Activated CD4-positive, CD25-positive, alpha-beta regulatory T cell treated with anti-CD3 and anti-CD28 coated beads, Interleukin-2, amount 50 U/mL, for 72 hours (primary cell): ENCODE results near the gene RFT1.

Experiments used
- DNase-seq: peaks from one replicate; pipeline ENCODE4 v3.0.0; 2021

Gene RFT1

DNA sequence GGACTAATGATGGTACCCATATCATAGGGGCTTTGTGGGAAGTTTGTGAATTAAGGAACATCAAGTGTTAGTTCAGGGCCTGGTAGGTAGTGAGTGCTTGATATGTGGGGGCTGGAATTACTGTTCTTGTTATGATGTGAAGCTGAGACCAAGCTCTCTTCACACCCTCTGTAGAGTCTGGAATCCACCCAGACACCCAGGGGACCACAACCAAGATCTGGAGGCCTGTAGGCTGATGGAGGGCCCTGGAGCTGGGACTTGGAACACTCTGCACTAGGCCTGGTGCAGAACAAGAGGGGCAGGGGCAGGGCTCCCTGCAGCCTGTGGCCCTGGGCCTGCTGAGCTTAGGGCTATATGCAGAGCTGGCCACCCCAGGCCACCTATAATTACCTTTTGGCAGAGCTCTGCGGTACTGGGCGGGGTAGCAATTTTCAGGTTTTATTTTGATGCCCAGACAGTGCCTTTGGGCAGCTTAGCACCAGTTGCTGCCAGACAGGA is 17.7 kb upstream of the RFT1 start:
- no peak for DNase-seq

DNA sequence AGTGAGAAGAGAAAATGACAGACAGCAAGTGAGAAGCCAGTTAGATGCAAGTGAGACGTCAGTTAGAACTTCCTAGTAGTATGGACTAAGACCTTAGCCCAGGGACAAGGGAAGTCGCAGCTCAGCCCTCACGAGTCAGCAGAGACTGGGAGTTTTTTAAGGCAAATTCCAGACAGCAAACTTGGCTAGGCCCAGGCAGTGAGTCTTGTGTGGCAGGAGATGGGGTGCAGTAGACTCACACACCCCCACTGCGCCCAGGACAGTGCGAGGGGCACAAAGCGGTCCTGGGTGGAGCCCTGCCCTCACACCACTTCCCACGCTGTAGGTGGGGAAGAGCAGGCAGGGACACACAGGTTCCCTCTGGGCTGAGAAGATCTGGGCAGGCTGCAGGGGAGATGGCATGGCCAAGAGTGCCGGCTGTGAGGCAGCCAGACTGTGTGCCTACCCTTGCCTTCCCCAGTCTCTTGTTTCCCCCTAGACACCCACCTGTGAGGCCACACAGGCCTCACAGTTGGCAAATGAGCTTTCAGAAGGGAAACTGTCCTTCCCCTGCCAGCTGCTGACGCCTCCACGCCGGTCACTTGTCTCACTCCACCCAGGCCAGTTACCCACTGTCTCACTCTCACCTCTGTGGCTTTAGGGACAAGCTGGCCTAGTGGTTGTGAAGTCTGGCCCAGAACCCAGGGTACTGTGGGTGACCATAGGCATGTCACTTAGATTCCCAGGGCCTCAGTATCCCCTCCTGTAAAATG is 17.1 kb upstream of the RFT1 start:
- DNase-seq, result no peak

DNA sequence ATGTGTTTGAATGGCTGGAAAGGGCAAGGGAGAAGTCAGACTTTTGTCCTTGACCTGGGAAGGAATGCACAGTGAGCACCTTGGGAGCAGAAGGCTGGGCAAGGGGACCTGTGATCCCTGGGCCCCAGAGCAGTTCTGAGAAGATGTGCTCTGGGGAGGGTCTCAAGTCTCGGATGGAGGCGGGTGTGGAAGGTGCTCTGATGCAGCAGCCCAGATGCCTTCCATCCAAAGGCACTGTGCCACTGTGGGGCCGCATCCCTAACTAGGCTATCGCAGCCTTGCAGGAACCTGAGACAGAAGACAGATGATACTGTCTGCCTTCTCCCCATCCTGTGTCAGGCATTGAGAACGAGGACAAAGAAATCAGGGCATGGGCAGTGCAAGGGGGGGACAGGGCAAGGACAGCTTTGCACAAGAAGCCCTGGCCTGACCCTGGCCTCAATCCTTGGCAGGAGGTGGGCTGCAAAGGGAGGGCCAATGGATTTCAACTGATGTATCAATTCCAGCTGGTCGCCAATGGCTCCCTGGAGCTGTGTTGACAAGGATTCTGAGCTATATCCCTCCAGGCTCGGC is 16.2 kb upstream of the RFT1 start:
- no peak for DNase-seq

DNA sequence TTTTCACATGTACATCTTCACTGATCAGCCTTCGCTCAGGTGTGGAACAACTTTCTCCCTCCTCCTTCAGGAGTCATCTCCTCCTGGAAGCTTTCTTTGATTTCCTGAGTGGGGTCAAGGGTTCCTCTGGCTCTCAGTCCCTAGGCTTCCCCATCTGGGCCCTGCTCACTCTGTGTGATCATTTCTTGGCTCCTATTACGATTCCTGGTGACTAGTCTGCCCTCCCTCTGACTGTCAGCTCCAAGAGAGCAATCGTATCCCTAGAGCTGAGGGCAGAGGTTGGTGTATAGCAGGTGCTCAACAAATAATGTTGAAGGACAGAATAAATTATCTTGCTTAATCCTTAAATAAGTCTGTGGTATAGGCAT is 15.5 kb upstream of the RFT1 start:
- no peak for DNase-seq

DNA sequence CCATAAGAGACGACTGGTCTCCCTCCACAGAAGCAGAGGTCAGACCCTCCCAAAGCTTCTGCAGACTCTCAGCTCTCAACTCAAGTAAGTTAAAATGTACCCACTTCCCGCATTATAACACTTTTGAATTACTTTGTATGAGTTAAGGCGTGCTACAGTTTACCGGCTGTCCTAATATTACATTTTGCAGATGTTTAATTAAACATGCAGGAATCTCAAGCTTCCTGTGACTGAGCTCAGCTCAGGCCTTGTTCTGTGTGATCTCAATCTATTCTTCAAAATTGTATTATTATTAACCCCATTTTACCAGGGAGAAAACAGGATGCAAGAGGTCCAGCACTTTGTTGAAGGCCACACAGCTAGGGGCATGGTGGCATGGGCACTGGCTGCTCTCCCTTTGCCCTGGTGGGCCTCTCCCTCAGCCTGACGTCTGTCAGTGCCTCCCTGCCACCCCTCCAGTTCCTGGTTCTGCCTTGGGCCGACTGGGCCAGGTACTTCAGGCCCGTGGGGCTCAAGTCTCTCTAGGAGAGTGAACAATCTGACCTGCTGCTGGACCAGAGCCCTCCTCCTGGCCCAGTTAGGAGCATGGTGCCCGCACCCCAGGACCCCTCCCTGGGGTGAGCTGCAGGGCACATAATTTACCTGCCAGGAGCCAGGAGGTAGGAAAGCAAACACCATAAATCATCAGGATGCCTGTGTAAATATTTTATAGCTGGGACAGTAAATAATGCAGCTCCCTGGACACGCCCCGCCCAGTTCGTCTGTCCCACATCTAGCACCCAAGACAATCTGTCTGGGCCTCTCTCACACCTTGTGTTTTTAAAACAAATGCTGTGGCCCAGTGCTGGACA is 14.9 kb upstream of the RFT1 start:
- no peak for DNase-seq

DNA sequence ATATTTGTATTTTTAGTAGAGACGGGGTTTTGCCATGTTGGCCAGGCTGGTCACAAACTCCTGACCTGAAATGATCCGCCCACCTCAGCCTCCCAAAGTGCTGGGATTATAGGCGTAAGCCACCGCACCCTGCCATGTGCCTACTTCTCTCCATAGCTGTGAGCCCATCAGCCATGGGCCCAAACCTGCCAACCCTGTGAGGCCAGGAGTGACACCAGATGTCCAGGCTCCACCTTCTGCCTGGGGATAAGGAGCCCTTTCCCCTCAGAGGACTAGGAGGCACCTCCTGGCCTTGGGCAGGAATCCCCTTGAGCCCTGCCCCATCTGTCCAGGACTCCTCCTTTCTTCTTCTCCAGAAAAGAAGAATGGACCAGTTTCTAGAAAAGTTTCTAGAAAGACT is 14.2 kb upstream of the RFT1 start:
- no peak for DNase-seq

DNA sequence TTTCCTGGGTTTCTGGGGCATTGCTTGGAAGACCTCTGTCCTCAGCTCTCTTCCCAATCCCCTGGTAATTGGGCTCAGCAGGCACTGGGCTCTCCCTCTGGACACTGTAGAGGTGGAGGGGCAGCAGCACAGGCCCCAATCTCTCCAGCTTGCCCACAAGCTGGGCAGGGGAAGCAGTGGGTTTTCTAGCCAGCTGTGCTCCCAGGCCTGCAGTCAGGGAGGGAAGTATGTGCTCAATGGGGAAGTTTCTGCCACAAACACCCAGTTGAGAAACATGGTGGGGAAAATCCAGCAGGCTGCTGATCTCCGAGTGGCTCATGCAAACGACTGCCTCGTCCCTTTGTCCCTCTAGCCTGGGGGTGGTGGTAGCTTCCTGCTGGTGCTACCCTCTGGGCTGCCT is 12.8 kb upstream of the RFT1 start:
- DNase-seq, result no peak

DNA sequence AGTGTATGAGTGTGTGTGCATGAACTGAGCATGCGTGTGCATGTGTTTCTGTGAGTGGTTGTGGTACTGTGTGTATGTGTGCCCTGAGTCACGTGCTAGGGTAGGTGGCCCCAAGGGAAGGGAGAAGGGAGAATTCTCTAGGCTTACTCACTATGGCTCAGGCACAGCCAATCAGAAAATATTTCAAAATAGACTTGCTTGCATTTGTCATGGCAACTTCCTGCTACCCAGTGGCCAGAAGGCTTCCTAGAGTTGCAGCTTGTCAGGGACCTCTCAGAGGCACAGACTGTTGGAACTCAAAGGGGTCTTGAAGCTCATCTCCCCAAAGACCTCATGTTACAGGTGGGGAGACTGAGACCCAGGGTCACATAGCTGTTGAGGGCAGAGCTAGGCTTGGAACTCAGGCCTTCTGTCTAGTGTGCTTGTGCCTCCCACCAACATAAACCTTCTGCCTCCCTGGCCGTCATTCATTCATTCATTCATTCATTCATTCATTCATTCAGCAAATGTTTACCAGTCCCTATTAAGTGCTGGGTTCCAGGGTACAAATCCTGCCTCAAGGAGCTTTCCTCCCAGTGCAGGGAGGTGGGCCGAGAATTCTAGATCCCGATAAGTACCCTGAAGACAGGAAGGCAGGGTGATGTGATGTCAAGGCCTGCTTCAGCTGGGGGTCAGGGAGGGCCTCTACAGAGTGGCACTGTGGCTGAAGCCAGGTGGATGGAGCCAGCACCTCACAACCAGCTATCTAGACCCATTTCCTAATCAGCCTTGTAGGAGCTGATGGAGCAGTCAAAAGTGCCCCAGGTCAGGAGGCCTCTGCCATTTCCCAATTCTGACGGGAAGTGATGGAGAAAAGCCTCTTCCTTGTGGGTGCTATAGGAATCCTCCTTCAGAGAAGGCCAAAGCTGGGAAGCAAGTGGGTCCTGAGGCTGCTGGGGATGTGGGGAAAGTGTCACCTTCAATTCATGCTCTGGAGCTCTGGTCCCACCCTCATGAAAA is 10.9 kb upstream of the RFT1 start:
- DNase-seq, result no peak

DNA sequence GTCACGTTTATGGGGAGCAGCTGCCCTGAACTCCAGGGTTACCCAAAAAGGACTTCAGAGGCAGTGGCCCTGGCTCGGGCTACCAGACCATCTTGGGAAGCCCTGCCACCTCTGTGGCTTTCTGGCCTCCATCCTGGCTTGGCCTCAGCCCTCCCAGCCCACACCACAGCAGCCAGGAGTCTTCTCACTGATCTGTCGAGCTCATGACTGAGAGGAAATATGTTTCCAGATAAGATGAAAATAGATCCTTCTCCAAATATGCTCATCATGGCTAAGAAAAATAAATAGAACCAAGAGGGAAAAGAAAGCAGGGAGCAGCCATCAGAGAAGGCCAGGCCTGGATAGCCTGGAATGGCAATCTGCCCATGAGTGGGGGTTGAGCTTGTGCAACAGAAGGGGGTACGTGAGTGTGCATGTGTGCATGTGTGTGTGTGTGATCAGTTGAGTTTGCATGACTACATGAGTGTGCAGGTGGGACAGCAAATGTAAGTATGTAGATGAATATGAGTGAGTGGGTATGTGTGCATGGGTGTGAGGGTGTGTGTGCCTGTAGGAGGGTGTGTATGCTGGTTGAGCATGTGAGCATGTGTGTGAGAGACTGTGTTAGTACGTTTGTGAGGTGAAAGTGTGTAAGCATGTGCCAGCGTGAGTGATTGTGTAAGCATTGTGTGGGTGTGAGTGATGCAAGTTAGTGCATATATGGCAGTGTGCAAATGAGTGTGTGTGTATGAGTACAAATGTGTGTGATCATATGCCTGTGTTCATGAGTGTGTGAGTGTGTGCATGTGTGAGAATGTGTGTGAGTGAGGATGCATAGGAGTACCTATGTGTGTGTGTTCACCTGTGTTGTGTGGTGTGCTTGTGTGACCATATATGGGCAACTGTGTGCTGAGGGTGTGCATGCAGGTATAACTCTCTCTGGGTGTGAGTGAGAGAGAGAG is 9.9 kb upstream of the RFT1 start:
- DNase-seq, result no peak

DNA sequence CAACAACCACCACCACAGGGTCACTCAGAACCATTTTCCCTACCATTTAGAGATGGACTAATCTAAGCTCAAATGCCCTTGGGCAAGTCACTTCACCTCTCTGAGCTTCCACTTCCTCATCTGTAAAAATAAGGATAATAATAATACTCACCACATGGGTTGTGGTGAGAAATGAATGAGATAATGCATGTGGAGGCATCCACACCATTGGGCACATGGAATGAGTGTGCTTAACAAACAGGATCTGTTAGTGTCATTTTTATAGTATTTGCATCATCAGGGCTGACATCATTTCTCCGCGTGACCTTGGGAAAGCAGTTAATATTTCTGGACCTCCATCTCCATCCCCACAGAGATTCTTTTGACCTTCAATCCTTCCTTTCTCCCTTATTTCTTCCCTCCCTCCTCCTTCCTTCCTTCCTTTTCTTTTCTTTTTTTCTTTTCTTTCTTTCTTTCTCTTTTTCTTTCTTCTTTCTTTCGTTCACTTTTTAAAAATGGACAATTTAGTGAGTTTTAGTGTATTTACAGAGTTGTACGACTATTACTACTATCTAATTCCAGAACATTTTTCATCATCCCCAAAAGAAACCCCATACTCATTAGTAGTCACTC is 7.7 kb upstream of the RFT1 start:
- DNase-seq, result no peak

DNA sequence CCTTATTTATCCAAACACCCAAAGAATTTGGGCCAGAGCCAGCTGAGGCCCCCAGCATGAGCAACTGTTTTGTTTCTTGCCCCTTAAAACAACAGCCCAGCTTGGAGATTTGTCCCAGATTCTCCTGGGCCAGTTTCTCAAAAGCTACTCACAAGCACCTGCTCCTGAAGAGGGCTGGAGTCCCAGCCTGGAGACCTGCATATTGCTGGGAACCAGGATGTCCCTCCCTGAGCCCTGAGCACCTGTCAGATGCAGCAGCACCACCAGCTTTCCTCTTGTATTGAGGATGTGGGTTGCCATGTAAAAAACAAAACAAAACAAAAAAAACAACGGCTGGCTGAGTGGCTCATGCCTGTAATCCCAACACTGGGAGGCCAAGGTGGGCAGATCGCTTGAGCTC is 7.0 kb upstream of the RFT1 start:
- no peak for DNase-seq

DNA sequence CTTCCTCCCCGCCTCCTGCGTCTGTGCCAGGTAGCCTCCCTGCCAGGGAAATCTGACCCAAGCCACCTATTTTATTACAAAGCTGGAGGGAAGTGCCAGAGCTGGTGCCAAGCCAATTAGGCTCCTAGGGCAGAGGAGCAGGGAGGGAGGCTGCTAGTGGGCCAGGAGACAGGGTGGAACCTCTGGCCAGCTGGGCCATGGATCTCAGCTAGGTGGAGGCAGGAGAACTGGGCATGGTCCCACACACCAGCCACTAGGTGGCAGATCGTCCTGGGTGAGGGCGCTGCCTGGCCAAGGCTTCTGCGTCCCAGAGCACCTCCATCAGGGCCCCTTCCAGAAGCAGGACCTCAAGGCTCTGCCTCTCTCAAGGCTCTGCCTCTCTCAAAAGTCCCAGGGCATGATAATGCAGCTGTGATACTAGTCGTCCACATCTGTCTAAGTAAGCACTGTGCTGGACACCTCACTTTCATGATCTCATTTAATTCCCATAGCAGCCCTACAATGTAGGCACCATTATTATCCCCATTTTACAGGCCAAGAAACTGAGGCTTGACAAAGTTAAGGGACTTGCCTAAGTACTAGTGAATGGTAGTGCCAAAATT is 4.5 kb upstream of the RFT1 start:
- peak; percentile 59 for DNase-seq

DNA sequence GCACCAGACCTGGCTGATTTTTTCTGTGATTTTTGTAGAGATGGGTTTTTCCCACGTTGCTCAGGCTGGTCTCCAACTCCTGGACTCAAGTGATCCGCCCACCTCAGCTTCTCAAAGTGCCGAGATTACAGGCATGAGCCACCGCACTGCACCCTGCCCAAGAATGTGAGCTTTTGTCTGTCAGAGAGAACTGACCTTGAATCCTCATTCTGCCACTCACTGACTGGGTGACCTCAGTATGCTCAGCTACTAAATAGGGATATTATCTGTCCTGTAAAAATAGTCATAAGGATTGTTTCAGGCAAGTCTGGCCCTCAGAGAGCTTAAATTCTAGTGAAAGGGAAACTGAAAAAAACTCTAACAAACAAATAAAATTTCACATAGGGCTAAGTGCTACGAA is 2.1 kb upstream of the RFT1 start:
- no peak for DNase-seq

DNA sequence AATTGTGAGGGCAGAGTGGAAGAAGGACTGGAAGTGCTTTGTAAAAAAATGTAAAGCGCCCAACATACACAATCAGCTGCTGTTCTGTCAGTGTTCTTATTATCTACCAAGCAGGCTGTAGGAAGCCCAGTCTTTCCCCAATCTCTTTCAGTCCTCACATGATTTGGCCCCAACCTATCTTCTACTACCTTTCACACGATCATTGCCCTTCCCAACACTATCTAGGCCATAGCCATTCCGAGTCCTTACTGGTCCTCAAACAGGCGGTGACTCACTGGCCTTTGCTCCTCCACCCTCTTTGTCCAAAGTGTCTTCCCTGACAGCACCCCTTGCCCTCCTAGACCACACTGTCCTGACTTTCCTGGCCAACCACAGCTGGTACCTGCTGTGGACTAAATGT is 861 bp upstream of the RFT1 start:
- DNase-seq, result no peak

DNA sequence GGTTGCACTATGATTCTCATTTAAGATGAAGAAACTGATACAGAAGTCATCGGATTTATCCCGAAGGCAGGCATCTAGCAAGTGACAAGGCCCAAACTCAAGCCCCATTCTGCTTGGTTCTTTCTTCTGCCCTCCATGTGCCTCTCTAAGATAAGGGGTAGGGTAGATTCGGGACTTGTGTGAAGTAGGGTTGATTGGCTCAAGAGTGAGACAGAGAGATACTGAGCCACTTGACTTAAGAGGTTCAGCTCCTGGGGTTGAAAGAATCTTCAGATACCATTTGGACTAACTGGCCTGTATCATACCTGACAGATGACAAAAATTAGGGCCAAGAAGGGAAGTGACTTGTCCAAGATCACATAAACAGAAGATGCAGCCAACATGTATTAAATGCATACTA is 891 bp downstream of the RFT1 start:
- no peak for DNase-seq

DNA sequence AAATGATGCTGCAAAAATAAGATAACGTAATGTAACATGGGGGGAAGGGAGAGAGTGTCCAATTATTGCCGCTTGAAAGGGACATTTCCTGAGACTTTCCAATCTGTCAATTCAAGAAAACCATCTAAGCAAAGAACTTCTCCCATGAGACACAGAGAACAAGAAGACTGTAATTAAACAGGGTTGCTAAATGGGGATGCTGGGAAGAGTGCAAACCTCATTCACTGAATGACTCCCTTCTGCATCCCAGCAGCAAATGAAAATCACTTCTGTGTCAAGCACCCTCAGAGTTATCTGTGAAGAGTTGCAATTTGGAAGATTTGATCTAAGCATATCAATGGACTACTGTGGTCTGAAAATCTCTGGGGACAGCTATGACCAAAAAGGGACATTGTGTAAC is 3.6 kb downstream of the RFT1 start:
- no peak for DNase-seq

DNA sequence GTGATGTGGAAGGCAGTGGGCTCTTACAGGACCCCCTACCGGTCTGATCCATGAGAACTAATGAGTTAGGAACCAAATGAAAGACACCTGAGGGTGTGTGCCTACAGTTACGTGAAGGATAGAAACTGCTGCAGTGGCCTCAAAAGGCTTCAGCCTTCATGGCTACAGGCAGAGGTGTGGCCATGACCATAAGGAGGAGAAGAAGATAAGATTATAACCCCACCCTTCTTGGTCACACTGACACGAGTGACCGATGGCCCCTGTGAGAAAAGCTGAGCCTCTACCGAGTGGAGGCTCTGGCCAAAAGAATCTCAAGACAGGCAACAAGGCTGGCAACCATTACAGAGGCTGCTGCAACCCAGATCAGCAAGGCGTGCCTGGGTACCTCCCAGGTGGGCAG is 6.3 kb downstream of the RFT1 start:
- no peak for DNase-seq

DNA sequence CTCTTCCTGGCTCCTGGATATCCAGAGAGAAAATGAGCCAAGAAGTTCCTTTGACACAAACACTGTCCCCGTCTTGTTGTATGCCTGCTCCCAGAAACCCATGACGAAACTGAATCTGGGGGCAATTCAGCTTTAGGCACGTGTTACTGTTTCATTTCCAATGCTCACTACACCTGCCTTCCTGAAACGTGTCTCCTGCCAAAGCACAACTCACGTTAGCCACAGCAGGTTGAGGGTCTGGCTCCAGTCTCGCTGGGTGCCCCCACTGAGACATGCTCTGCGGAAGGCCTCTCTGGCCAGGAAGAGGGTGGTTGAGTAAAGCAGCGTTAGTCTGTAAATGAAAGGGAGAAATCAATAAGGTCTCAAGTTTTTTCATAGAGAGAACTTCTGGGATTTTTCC is 6.7 kb downstream of the RFT1 start:
- DNase-seq, result no peak

DNA sequence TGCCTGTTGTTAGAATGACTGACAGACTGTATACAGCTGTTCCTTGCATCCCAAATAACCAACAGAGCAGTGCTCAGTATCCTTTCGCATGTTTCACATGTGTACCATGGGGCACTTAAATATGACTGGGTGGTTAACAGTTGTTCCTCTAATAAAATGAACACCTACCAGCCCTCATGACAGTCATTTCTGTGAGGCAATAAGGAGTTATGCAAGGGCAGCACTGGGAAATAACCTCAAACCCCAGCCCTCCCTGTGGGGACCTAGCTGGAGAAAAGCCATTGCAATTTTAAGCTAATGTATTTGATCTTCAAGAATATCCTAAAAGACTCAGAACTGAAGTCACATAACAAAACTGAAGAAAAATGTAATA is 7.3 kb downstream of the RFT1 start:
- no peak for DNase-seq

DNA sequence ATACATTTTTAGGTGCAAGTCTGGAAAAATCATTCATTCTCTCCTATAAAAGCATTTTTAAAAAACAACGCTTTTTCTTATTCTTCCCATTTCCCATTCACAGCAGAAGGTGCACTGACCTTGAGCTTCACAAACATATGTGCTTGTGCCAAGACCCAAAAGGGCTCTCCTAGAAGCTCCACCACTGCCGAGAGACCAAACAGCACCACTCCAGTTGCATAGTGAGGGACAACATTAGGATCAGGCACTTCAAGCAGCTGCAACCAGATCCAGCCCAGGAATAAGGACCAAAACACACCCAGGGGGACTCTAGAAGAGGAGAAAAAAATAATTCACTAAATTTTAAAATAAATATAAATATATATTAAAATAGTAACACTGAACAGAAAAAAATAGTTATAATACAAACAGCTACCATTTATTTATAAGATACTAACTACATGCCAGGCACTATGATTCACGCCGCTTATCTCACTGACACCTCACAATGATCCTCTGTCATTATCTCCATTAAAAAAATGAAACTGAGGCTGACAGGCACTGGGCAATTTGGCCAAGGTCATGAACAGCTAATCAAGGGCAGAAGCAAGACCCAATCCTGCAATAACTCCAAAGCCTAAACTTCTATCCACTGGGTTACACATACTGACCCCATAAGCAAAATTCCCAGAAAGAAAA is 7.8 kb downstream of the RFT1 start:
- no peak for DNase-seq
